IMR-90 (cell line): Measurements from ENCODE around the gene NOL4L. TPM values are rescaled to one million over a fixed set of nuclear protein-coding genes. Genes with fewer than 3 reads are reported as not detected.

Experiments used
- ATAC-seq: fragments of 200-7000 bp; cut with Tn5 transposase; 2 replicates; pipeline ENCODE4 v1.9.1; 2020; ENCODE audit warnings: low read depth, mild to moderate bottlenecking, moderate library complexity
- BruUV-seq: library from RNA; stranded (reverse); fragments of 400-500 nt; replicated peaks from 2 replicates; lab custom pipeline; 2021; lab: Mats Ljungman, UMichigan
- CTCF ChIA-PET: fragments of 300-600 bp; formaldehyde crosslinking; extraction: SDS; loops from one replicate; lab custom pipeline; 2021; ENCODE audit warnings: antibody characterized with exemption; lab: Yijun Ruan, JAX
- POLR2A ChIA-PET: fragments of 300-600 bp; sonication (Branson Sonifier 250); formaldehyde crosslinking; loops from one replicate; lab custom pipeline; 2022; ENCODE audit warnings: antibody characterized with exemption; ENCODE audit not compliant: unreplicated experiment; lab: Charles Lee
- DNase-seq: peaks from one replicate; pipeline ENCODE4 v3.0.0; 2013
- H2AFZ ChIP-seq: replicated peaks from 2 replicates; pipeline ENCODE3; 2013; ENCODE audit warnings: low read length, mild to moderate bottlenecking; ENCODE audit not compliant: poor library complexity
- H2AK5ac ChIP-seq: 2 replicates; pipeline ENCODE4 v1.6.1; 2013; ENCODE audit warnings: low read depth, low read length, inconsistent platforms
- H2AK9ac ChIP-seq: replicated peaks from 2 replicates; pipeline ENCODE3; 2013; ENCODE audit warnings: mild to moderate bottlenecking, low read depth, low read length, moderate library complexity; ENCODE audit not compliant: poor library complexity
- H2BK120ac ChIP-seq: 2 replicates; pipeline ENCODE4 v1.6.1; 2013; ENCODE audit warnings: low read depth, low read length, inconsistent platforms
- H2BK15ac ChIP-seq: 3 replicates; pipeline ENCODE4 v1.6.1; 2013; ENCODE audit warnings: low read depth, low read length, inconsistent platforms
- H2BK20ac ChIP-seq: 2 replicates; pipeline ENCODE4 v1.6.1; 2013; ENCODE audit warnings: low read depth, mild to moderate bottlenecking, inconsistent platforms, low read length, moderate library complexity
- H2BK5ac ChIP-seq: 2 replicates; pipeline ENCODE4 v1.6.1; 2013; ENCODE audit warnings: mild to moderate bottlenecking, low read depth, low read length, inconsistent platforms; ENCODE audit not compliant: poor library complexity, severe bottlenecking
- H3K14ac ChIP-seq: replicated peaks from 2 replicates; pipeline ENCODE4 v1.6.1; 2013; ENCODE audit warnings: low read depth, low read length, inconsistent platforms
- H3K18ac ChIP-seq: 2 replicates; pipeline ENCODE4 v1.6.1; 2013; ENCODE audit warnings: low read depth, low read length, control low read depth
- H3K23ac ChIP-seq: 2 replicates; pipeline ENCODE4 v1.6.1; 2013; ENCODE audit warnings: low read depth, low read length, inconsistent platforms
- H3K27ac ChIP-seq: 2 replicates; pipeline ENCODE4 v1.5.1; 2013; ENCODE audit warnings: mild to moderate bottlenecking, control low read depth, low read length; ENCODE audit not compliant: insufficient read depth
- H3K27me3 ChIP-seq: 2 replicates; pipeline ENCODE4 v1.6.1; 2013; ENCODE audit warnings: low read length; ENCODE audit not compliant: control insufficient read depth, insufficient read depth
- H3K36me3 ChIP-seq: 2 replicates; pipeline ENCODE4 v1.6.1; 2013; ENCODE audit warnings: low read length, mixed read lengths; ENCODE audit not compliant: control insufficient read depth, insufficient read depth
- H3K4ac ChIP-seq: 2 replicates; pipeline ENCODE4 v1.6.1; 2013; ENCODE audit warnings: low read depth, low read length, inconsistent platforms
- H3K4me1 ChIP-seq: 2 replicates; pipeline ENCODE4 v1.6.1; 2013; ENCODE audit warnings: low read length, mixed read lengths; ENCODE audit not compliant: control insufficient read depth, insufficient read depth
- H3K4me2 ChIP-seq: 2 replicates; pipeline ENCODE4 v1.6.1; 2013; ENCODE audit warnings: low read depth, mild to moderate bottlenecking, control low read depth, low read length, moderate library complexity
- H3K4me3 ChIP-seq: 2 replicates; pipeline ENCODE4 v1.5.1; 2013; ENCODE audit warnings: low read depth, mild to moderate bottlenecking, control low read depth, low read length, moderate library complexity; ENCODE audit not compliant: insufficient read depth
- H3K56ac ChIP-seq: 2 replicates; pipeline ENCODE4 v1.6.1; 2013; ENCODE audit warnings: low read length, inconsistent platforms; ENCODE audit not compliant: insufficient read depth; ENCODE audit errors: extremely low read depth
- H3K79me1 ChIP-seq, 2 experiments: 2 replicates each; pipeline ENCODE4 v1.6.1; 2013; ENCODE audit warnings: low read length in 2 of 2, inconsistent platforms in 1 of 2, low read depth in 1 of 2
- H3K9ac ChIP-seq: 2 replicates; pipeline ENCODE4 v1.6.1; 2013; ENCODE audit warnings: low read depth, low read length, control low read depth
- H3K9me1 ChIP-seq: 2 replicates; pipeline ENCODE4 v1.6.1; 2013; ENCODE audit warnings: low read length, inconsistent platforms; ENCODE audit not compliant: insufficient read depth
- H3K9me3 ChIP-seq: 2 replicates; pipeline ENCODE4 v1.6.1; 2013; ENCODE audit warnings: low read length; ENCODE audit not compliant: control insufficient read depth, insufficient read depth
- H4K20me1 ChIP-seq: 2 replicates; pipeline ENCODE4 v1.6.1; 2013; ENCODE audit warnings: low read length, inconsistent platforms; ENCODE audit not compliant: insufficient read depth
- H4K5ac ChIP-seq: 2 replicates; pipeline ENCODE4 v1.6.1; 2013; ENCODE audit warnings: mild to moderate bottlenecking, low read depth, low read length, control low read depth
- H4K8ac ChIP-seq, 2 experiments: 2 replicates each; pipeline ENCODE4 v1.6.1; 2013; ENCODE audit warnings: low read depth in 2 of 2, low read length in 2 of 2, control low read depth in 1 of 2, inconsistent platforms in 1 of 2
- H4K91ac ChIP-seq: 2 replicates; pipeline ENCODE4 v1.6.1; 2013; ENCODE audit warnings: low read depth, low read length, inconsistent platforms; ENCODE audit not compliant: insufficient read depth
- CTCF ChIP-seq: conservative IDR thresholded peaks from 2 replicates; pipeline ENCODE4 v1.5.1; 2012; ENCODE audit warnings: mild to moderate bottlenecking, low read depth, low read length, improper control_type of control experiment
- ELK1 ChIP-seq: fragments of 150-350 bp; IDR thresholded peaks from 2 replicates; pipeline ENCODE4 v1.6.1; 2016; ENCODE audit warnings: low read depth, mild to moderate bottlenecking, low read length, moderate library complexity, borderline replicate concordance
- RAD21 ChIP-seq: IDR thresholded peaks from 2 replicates; pipeline ENCODE4 v1.6.1; 2012; ENCODE audit warnings: low read length, improper control_type of control experiment
- WGBS, 2 experiments: methylation state at CpG; one replicate each; pipeline versions ENCODE4 v1.1.5 to v1.1.7; 2013; ENCODE audit warnings: missing lambda C conversion rate in 2 of 2; ENCODE audit not compliant: insufficient read length in 1 of 2; ENCODE audit errors: extremely low coverage in 2 of 2; 5-methylcytosine and 5-hydroxymethylcytosine counted together
- dilution Hi-C: fragments of 300-500 bp; cut with HindIII; formaldehyde crosslinking; loops from one replicate; pipeline ENCODE4 v1.14.3; 2018; ENCODE audit warnings: low sequenced_read_pairs; ENCODE audit not compliant: unreplicated experiment
- in situ Hi-C: fragments of 300-500 bp; cut with MboI; formaldehyde crosslinking; loops from 3 replicates; pipeline ENCODE4 v1.14.3; 2019; ENCODE audit warnings: low sequenced_read_pairs, inconsistent platforms, mixed read lengths
- intact Hi-C: fragments of 100-400 bp; cut with micrococcal nuclease; formaldehyde crosslinking; loops from 2 replicates; pipeline ENCODE4 v1.10.0; 2022
- polyA plus RNA-seq, 3 experiments: library from polyadenylated mRNA; depleted of rRNA; stranded (reverse); fragments of >200 nt; gene quantifications; 2 replicates each; pipeline ENCODE4 v1.2.3, GENCODE V29; 2012; ENCODE audit warnings: low replicate concordance in 1 of 3
- total RNA-seq: library from RNA; depleted of rRNA; stranded (reverse); fragments of >200 nt; gene quantifications from 2 replicates; pipeline ENCODE4 v1.2.3, GENCODE V29; 2012

NOL4L gene
- total and polyA plus RNA-seq, 2 of the 4 experiments (the other 2 are of a cell fraction): 4.7 to 13.3 TPM

GRCh38 chr20:32438331-32438858 lies 146.7 kb downstream of the NOL4L start (continued):
- TF ChIP-seq ELK1: no peak

- H3K4ac ChIP-seq: no peak overlapping the region
- H3K27me3 ChIP-seq: no peaks in the 10 kb centered on the region
- in situ Hi-C loops (no loop called here), dilution Hi-C loops (no loop called here), intact Hi-C loops (loop anchor here (5.0 kb wide), 1 partner anchor 100 kb away; no protein-coding TSS in a partner anchor)
- no peak overlapping the region for H3K14ac ChIP-seq
- H4K5ac ChIP-seq: no peak overlapping the region
- no peak overlapping the region for H4K8ac ChIP-seq
- H4K91ac ChIP-seq: no peak overlapping the region
- no peak overlapping the region for H2BK15ac ChIP-seq
- peaks cover 7% of the 10 kb centered on the region for H3K4me1 ChIP-seq
- H3K9me1 ChIP-seq: peaks cover 44% of the 10 kb centered on the region
- WGBS, 2 experiments: no CpG with 5 or more reads among the region's 5 CpGs
- H3K23ac ChIP-seq: no peak overlapping the region
- no peak overlapping the region for H2AK9ac ChIP-seq
- H3K79me1 ChIP-seq: peaks cover 38 to 73% of the 10 kb centered on the region in 2 experiments
- no peak overlapping the region for H3K9ac ChIP-seq
- no peak overlapping the region for H3K27ac ChIP-seq
- H2BK5ac ChIP-seq: no peak overlapping the region
- H3K9me3 ChIP-seq: no peaks in the 10 kb centered on the region
- TF ChIP-seq RAD21 (no peak), CTCF (0 out of 2 replicates have a peak, but pooled peaks have one; percentile 18)
- no peak overlapping the region for H2AFZ ChIP-seq
- peaks cover 51% of the 10 kb centered on the region for H4K20me1 ChIP-seq
- BruUV-seq: no TSS peak
- ChIA-PET CTCF (no interaction called here), POLR2A (interaction anchor here (0.6 kb wide), 1 partner anchor 17 kb away, joined by 3 read pairs; no protein-coding TSS in a partner anchor)
- no peak overlapping the region for H2BK120ac ChIP-seq
- ATAC-seq (no peak), DNase-seq (no peak)
- peaks cover 65% of the 10 kb centered on the region for H3K36me3 ChIP-seq
- H2AK5ac ChIP-seq: no peak overlapping the region
- H3K56ac ChIP-seq: no peak overlapping the region
- no peak overlapping the region for H2BK20ac ChIP-seq
- H3K4me3 ChIP-seq: no peak overlapping the region
- H3K4me2 ChIP-seq: no peak overlapping the region
- H3K18ac ChIP-seq: no peak overlapping the region
Measured at GRCh38 chr20:32437391-32438074, 147.6 kb downstream of the NOL4L start.
